Measurements from ENCODE around the gene C17orf67.

DNA sequence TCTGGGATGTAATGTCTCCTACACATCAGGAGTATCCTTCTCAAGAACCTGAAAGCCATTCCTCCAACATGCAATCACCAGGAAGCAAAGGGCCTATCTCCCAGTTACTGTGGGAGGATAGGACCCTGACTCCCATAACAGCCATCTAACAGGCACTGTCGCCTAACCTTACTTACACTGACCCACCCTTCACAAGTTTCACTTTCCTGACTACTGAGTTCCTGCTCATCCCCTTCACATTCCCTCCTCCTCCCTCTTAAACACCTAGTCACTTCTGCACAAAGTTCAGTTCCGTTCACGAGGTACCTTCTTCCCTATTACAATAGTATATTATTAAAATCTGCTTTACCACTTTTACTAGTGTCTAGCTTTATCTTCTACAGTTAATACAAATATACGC, 1.3 kb downstream of the C17orf67 start:
- TF ChIP-seq EZH2 (IDR thresholded peaks at IDR 0.05; ENCODE audit: borderline replicate concordance, low read depth, low read length) (no peak), FUS (optimal IDR thresholded peaks at IDR 0.05; ENCODE audit: low read depth, low read length) (no peak), GABPA (tag; conservative IDR thresholded peaks at IDR 0.05; ENCODE audit: low read depth) (no peak), ATF3 (IDR thresholded peaks at IDR 0.05) (no peak), ATF3 (CRISPR knock-in tag; conservative IDR thresholded peaks at IDR 0.05) (no peak), ZNF274 (IDR thresholded peaks at IDR 0.05; ENCODE audit: borderline replicate concordance, low read depth, low read length) (no peak), FOXK2 (conservative IDR thresholded peaks at IDR 0.05 in 1 of 2, IDR thresholded peaks at IDR 0.05 in 1 of 2; ENCODE audit: low read depth in 2 of 2) (no peak), XRCC5 (IDR thresholded peaks at IDR 0.05; ENCODE audit: low read depth, low read length) (no peak), TEAD4 (IDR thresholded peaks at IDR 0.05; ENCODE audit: low read length) (no peak), TEAD4 (CRISPR knock-in tag; IDR thresholded peaks at IDR 0.05; ENCODE audit: borderline replicate concordance) (no peak), FOXM1 (IDR thresholded peaks at IDR 0.05; ENCODE audit: low read depth) (no peak), FOXM1 (CRISPR knock-in tag; IDR thresholded peaks at IDR 0.05; ENCODE audit: low read depth) (no peak), CHD1 (IDR thresholded peaks at IDR 0.05; ENCODE audit: low read length) (no peak), E2F1 (CRISPR knock-in tag; IDR thresholded peaks at IDR 0.05) (no peak)
- TF ChIP-seq, protein P1, sequence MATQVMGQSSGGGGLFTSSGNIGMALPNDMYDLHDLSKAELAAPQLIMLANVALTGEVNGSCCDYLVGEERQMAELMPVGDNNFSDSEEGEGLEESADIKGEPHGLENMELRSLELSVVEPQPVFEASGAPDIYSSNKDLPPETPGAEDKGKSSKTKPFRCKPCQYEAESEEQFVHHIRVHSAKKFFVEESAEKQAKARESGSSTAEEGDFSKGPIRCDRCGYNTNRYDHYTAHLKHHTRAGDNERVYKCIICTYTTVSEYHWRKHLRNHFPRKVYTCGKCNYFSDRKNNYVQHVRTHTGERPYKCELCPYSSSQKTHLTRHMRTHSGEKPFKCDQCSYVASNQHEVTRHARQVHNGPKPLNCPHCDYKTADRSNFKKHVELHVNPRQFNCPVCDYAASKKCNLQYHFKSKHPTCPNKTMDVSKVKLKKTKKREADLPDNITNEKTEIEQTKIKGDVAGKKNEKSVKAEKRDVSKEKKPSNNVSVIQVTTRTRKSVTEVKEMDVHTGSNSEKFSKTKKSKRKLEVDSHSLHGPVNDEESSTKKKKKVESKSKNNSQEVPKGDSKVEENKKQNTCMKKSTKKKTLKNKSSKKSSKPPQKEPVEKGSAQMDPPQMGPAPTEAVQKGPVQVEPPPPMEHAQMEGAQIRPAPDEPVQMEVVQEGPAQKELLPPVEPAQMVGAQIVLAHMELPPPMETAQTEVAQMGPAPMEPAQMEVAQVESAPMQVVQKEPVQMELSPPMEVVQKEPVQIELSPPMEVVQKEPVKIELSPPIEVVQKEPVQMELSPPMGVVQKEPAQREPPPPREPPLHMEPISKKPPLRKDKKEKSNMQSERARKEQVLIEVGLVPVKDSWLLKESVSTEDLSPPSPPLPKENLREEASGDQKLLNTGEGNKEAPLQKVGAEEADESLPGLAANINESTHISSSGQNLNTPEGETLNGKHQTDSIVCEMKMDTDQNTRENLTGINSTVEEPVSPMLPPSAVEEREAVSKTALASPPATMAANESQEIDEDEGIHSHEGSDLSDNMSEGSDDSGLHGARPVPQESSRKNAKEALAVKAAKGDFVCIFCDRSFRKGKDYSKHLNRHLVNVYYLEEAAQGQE (IDR thresholded peaks at IDR 0.05; ENCODE audit: borderline replicate concordance) = no peak
- TF ChIP-seq, protein P1 (CRISPR knock-in tag; IDR thresholded peaks at IDR 0.05; ENCODE audit: low read depth) = no peak
- TF ChIP-seq, protein P2, sequence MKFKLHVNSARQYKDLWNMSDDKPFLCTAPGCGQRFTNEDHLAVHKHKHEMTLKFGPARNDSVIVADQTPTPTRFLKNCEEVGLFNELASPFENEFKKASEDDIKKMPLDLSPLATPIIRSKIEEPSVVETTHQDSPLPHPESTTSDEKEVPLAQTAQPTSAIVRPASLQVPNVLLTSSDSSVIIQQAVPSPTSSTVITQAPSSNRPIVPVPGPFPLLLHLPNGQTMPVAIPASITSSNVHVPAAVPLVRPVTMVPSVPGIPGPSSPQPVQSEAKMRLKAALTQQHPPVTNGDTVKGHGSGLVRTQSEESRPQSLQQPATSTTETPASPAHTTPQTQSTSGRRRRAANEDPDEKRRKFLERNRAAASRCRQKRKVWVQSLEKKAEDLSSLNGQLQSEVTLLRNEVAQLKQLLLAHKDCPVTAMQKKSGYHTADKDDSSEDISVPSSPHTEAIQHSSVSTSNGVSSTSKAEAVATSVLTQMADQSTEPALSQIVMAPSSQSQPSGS (CRISPR knock-in tag; IDR thresholded peaks at IDR 0.05) = no peak
- TF ChIP-seq, protein P3, sequence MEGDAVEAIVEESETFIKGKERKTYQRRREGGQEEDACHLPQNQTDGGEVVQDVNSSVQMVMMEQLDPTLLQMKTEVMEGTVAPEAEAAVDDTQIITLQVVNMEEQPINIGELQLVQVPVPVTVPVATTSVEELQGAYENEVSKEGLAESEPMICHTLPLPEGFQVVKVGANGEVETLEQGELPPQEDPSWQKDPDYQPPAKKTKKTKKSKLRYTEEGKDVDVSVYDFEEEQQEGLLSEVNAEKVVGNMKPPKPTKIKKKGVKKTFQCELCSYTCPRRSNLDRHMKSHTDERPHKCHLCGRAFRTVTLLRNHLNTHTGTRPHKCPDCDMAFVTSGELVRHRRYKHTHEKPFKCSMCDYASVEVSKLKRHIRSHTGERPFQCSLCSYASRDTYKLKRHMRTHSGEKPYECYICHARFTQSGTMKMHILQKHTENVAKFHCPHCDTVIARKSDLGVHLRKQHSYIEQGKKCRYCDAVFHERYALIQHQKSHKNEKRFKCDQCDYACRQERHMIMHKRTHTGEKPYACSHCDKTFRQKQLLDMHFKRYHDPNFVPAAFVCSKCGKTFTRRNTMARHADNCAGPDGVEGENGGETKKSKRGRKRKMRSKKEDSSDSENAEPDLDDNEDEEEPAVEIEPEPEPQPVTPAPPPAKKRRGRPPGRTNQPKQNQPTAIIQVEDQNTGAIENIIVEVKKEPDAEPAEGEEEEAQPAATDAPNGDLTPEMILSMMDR (IDR thresholded peaks at IDR 0.05 in 2 of 3, conservative IDR thresholded peaks at IDR 0.05 in 1 of 3; ENCODE audit: insufficient read depth in 2 of 3, low read depth in 1 of 3, low read length in 3 of 3) = no peak

All from K562 (cell line).